H1 (cell line): ENCODE data around the gene DOHH. TPM values are rescaled to one million over a fixed set of nuclear protein-coding genes. Genes with fewer than 3 reads are reported as not detected.

Source experiments
- RFX5 ChIP-seq: IDR thresholded peaks from 2 replicates; pipeline ENCODE4 v1.6.1; 2011; ENCODE audit warnings: low read depth, low read length, improper control_type of control experiment, borderline replicate concordance
- SAP30 ChIP-seq: fragments of 300-600 bp; sonication (generic); IDR thresholded peaks from 2 replicates; pipeline ENCODE4 v1.7.1; 2012; ENCODE audit warnings: low read length, moderate library complexity, mild to moderate bottlenecking, inconsistent platforms; ENCODE audit not compliant: insufficient read depth, insufficient replicate concordance
- polyA plus RNA-seq, 7 experiments: library from polyadenylated mRNA; depleted of rRNA in 3 of 7; stranded (reverse) in 5 of 7; unstranded in 2 of 7; fragments of >200 nt in 5 of 7; fragments of 200-250 nt in 2 of 7; gene quantifications; 1 replicate in 5 of 7; 2 replicates in 1 of 7; 4 replicates in 1 of 7; pipeline versions ENCODE4 v1.2.1 to v1.2.3, GENCODE V29; 2011 to 2013; ENCODE audit warnings: missing spikeins in 2 of 7, mixed read lengths in 2 of 7
- total RNA-seq: library from RNA; stranded (reverse); fragmentation: NEBNext Ultra II Directional; extraction: Animal tissue kit (Norgen Biotek cat#: 25700); gene quantifications from 2 replicates; pipeline ENCODE4 v1.2.1, GENCODE V29; 2021

The DOHH gene
- total and polyA plus RNA-seq, 2 of the 8 experiments (the other 6 are each of a cell fraction or from before 2014, with no cell fraction given): 7.3 to 17.7 TPM

DNA sequence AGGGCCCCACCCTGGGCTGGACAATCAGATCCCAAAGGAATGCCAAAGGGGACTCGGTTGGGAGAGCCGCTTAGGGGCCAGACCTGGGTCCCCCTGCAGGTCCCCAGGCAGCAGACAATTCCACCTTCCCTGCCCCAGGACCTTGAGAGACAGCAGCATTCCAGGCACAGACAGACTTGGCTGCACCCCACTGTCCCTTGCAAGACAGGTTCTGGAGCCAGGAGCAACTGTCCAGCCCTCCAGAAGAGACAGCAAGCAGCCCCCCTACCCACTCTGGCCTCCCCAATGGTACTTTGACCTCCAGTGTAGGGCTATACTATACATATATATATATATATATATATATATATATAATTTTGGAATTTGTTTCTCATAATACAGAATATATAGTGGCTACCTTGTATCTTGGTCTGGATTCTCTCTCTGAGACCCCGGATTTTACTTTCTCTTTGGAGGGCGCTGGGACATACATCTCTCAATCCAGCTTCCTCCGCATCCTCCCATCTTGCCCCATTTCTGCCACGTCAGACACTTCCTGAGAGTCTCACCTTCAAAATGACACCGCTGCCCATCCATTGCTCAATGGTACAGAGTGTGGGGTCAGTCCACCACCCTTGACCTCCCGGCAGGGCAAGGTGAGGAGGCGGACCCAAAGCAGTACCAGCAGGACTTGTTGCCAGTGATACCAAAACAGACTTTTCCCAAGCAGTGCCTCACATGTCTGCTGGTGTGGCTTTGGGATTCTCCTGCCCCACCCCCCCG is 32.9 kb downstream of the DOHH start (continued):
- TF ChIP-seq RFX5: no peak
- TF ChIP-seq SAP30: no peak
